ENCODE data around the gene CDYL.

CDYL gene

DNA sequence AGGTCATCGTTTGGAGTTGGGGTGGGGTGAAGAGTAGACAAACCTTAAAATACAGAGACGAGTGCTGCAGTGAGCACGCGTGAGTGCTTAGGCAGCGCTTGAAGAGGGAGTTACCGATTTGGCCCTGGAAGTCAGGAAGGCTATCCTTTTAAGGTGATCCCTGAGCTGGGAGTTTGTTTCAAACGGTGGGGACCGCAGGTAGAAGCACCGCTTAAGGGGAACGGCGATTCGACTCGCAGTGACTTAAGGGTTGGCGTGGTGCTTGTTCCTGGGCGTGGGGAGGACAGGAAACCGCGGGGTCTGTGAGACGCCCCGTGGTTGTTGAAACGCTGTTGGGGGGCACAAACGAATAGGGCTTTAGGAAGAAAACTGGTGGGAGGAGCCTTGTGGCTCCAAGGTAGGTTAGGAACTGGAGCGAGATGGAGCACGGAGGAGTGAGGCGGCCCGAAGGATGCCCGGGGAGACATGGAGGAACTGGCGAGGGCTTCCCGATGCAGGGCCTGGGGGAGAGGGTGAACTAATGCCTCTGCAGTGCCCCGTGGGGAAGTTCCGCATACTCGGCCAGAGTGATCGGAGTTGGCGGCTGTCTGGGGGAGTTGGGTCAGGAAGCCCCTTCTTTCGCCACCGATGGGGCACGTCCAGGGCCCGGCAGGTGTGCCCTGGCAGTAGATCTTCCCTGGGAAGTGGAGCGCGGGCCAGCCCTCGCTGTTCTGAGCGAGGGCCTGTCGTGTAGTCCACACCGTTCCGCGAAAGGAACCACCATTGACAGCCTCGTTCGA, 1.3 kb upstream of the CDYL start:
- no peak for DNase-seq

DNA sequence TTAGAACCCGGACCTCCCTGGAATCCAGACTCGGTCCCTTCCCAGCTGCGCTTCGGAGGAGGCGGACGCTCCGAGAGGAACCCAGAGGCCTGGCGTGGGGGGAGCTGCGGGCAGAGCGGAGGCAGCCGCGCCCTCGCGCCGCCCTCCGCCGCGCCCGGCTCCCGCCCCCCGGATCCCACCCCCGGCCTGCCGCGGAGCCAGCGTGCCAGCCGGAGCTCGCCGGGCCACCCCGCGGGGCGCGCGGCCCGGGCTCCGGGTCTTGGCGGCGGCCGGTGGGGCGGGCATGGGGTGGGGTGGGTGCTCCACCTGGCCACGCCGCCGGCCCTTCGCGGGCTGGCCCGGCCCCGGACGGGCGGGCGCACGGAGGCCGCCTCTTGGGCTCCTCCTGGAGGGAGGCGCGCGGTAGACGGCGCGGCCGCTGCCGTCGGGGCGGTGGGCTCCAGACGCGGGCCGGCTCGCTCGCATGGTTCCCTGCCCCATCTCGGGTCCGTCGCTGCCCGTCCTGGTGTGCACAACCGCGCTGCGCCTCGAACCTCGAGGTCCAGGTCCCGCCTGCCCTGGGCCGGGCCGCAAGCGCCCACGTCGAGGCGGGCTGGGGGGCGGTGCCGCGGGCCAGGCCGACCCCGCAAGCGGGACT, 592 bp upstream of the CDYL start:
- DNase-seq: peak; percentile 11

DNA sequence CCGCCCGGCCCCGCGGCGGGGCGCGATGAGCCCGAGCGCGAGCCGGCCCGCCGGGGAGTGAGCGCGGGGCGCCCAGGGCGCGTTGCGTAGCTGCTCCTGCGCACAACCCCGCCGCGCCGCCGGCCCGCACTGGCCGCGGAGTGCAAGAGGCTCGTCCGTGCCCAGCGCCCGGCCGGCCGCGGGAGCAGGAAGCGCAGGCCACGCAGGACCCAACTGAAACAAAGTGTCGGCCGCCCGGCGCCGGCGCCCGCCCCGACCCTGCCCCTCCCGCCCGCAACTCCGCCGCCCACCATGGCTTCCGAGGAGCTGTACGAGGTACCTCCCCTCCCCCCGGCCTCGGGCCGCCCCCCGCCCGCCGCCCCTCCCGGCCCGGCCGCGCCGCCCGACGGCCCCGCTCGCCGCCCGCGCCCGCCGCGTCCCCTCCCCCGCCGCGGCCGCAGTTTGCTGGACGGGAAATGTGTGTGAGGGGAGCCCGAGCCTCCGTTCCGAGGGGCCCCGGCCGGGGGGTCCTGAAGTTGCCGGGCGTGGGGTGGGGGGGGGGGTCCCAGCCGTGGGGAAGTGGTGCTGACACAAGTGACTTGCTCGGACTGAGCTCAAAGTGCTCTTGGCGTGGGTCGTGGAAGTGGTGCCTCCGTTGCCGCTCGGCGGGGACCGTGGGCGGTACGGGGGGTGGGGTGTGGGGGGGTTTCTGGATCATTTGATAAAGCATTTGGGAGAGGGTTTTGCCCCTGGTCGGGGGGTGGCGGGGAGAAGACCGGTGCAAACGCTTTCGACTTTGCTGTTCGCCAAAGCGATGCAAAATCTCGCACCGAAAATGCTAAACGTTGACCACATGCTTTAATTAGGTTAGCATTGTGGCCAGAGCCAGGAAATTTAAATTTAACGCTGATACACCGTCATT, 539 bp downstream of the CDYL start:
- no peak for DNase-seq

DNA sequence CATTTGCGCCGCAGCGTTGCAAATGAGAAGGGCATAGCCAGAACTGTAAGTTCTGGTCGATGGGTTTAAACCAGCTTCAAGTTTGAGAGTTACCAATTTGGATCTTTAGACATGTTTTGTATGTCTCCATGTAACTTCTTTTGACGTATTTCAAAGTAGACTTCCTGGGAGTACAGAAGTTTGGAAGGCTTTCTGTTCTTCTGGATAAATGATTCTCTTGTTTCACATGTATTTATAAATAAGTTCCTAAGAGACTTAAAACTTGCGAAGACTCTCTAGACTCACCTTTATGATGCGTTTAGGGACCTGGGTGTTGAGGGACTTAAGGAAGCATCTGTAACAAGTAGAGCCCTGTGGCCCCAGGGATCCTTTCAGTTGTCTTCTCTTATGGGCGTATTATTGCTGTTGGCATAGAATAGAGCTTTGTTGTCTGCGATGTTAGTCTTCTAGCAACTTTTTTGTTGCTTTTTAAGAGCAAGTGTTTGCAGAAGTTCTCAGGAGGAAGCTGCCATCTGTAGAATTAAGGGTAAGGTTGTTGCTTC, 1.3 kb downstream of the CDYL start:
- DNase-seq: no peak

DNA sequence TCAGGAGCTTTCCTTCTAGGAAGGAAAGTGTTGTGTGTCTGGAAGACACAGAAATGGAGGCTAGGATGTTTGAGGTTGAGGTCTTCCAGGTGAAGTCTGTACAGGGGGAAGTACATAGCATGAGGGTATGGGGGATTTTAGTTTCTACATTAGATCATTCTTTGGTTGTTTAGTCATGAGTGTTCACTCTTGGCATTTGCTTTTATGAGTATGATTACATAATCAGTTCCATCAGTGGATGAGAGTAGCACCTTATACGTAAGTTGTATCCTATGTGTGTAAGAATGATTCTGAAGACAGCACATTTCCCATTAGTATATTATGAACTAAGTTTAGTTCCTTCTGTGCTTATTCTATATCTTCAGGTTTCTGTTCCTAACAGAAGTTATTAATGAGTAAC, 1.9 kb downstream of the CDYL start:
- DNase-seq: no peak

DNA sequence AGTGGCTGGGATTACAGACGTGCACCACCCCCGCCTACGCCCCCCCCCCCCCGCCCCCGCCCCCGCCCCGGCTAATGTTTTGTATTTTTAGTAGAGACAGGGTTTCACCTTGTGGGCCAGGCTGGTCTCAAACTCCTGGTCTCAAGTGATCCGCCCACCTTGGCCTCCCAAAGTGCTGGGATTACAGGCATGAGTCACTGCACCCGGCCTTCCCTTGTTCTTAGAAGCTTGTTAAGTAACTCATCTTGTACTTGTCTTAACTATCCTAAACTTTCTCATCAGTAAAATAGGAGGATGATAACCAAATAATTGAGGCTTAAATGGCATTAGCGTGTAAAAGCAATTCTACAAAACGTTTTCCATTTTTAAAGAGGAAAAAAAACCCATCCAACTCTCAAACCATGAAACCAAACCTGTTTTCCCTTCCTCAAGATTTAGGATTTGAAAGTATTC, 4.2 kb downstream of the CDYL start:
- no peak for DNase-seq

DNA sequence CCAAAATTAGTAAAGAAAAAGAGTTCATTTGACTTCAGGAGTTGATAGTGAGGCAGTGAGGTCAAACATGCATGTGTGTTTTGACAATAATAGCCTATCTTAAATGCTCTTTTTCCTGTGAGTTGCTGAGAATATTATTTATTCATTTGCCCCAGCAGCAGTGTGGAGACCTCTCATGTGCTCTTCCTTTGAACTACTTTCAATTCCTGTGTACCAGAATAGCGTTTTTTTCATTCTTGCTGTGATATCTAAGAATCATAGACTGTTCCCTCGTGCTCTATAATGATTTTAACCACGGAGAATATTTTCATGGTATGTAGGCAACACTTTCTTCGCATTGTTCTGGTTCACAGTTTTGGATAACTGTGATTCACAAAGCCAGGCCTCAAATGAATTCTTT, 5.2 kb downstream of the CDYL start:
- no peak for DNase-seq

DNA sequence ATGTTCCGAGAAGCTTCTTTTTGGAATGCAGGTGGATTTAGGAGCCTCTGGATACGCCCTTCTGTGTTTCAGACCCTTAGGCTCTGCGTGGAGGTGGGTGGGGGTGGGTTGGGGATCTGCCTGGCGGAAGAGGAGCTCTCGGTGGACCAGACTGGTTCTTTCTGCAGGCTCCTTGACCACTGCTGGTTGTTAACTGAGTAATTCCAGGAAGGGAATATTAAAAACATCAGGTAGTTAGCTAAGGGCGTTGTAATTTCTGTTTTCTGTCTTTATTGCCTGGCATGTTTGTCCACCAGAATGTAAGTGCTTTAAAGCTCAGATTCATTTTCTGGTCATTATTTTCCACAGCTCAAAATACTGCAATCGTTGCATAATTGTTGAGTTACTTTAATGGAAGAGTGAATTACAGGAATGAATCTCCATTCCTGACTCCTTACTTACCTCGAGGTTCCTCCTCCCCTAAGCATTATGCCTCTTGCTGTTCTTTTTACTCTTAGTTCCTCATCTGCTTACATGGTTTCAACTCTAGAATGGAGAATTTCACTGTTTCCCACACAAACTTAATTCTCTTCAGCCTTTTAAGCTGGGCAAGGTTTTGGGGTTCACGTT, 5.9 kb downstream of the CDYL start:
- DNase-seq: no peak

DNA sequence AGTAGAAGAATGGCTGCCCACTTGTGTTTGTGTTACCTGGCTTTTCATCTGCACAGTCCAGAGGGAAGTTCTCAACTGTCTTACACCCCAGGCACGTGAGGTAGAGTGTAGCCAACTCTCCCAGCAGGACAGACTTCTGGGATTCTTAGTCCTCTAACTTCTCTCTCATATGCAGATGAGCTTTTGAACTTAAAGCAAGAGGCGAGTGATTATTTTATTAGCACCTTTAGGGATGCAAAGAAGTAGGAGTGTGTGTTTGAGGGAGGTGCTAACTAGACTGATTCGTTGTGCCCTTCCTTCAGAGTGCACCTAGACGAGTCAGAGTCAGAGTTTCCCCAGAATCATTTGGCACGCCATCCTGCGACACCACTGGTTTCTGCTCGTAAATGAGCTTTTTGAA, 10.8 kb downstream of the CDYL start:
- DNase-seq: no peak

DNA sequence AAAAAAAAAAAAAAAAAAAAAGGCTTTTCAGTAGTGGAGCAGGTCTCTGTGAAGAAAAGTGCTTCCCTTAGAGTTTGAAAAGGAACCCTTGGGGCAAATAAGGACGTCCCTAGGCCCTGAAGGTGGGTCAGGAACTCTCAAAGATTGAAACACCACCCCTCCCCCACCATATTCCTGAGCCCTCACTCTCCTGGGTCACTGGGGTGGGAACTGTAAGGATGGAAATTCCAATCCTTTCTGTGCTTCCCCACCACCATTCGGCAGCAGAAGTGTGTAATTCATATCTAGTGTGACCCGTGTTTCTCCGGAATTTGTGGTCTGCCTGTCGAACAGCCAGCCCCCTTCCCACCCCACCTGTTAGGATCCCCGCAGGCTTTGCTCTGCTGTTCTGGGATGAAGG, 12.3 kb downstream of the CDYL start:
- no peak for DNase-seq

DNA sequence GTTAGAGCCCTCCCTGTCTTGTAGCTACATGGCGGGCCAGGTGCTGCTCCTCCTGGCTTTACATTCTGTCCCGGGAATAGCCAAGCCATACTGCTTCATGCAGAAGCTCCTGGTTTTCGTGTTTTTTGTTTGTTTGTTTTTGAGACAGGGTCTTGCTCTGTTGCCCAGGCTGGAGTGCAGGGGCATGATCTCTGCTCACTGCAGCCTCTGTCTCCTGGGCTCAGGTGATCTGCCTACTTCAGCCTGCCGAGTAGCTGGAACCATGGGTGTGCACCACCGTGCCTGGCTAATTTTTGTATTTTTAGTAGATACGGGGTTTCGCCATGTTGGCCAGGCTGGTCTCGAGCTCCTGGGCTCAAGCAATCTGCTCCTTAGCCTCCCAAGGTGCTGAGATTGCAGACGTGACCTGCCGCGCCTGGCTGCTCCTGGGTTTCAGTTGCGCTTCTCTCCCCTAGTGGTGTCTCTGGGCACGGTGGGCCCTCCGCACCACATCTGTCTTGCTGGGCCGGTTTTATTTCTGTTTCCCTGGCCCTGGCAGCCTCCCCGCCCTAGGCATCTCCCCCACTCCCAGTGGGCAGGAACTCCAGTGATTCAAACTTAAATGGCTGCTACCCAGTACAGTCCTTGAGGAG, 12.9 kb downstream of the CDYL start:
- no peak for DNase-seq

DNA sequence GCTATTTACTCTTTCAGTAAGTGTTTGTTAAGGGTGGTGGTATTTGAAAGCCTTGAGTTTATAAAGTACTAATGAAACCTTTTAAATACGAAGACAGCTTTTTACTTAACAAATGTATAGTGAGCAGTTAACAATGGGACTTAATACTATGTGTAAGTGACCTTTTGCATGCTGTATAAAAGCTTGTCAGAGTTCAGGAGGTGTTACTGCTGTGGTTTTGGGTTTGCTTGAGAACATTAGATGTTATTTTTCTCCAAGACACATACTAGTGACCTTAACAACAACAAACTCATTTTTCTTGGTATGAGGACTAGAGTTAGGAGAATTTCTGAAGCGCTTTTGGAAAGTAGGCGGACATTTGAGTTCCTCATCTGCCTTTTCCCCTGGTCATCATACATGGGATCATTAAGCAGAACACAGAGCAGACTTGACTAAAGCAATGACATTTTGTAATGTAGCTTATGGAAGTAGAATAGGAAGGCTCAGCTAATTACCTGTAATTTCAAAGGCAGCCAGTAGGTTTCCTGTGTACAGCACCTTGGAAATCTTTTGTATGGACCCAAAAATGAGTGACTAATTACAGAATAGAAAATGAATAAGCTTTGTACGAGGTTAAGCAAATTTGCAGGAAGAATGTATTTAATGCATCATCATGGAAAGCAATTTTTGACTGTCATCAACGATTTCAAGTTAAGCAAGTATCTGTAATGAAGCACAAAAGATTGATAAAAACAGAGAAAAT, 14.1 kb downstream of the CDYL start:
- no peak for DNase-seq

DNA sequence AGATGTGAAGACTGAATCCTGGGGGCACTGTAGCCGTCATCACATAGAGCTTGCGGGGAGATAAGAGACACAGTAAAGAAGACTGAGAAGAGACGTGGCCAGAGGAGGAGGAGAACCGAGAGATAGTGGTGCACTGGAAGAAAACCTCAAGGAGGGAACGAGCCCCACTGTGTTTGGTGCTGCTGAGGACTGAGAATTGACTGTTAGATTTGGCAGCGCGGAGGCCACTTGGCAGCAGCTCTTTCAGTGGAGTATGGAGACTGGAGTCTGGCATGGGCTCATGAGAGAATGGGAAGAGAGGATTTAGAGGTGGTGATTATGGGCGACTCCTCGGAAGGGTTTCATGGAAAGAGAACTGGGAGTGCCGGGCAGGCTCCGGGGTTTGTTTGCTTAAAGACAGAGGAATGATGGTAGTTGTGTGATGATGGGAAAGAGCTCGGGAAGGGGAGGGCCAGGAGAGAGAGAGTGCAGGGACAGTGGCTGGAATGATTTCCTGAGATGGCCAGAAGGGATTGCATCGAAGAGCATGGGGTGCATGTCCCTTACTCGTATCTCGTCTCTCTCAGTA, 18.0 kb downstream of the CDYL start:
- DNase-seq: no peak

DNA sequence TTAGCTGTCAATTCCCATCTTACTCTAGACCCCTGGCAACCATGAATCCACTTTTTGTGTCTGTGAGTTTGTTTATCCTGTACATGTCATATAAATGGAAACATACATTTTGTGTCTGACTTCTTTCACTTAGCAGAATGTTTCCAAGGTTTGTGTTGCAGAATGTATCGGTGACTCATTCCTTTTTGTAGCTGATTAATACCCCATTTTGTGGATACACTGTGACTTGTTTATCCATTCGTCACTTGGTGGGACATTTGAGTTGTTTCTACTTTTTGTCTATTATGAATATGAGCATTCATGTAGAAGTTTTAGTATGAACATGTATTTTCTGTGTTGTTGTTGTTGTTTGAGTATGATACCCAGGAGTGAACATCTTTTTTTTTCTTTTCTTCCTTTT, 21.4 kb downstream of the CDYL start:
- no peak for DNase-seq

DNA sequence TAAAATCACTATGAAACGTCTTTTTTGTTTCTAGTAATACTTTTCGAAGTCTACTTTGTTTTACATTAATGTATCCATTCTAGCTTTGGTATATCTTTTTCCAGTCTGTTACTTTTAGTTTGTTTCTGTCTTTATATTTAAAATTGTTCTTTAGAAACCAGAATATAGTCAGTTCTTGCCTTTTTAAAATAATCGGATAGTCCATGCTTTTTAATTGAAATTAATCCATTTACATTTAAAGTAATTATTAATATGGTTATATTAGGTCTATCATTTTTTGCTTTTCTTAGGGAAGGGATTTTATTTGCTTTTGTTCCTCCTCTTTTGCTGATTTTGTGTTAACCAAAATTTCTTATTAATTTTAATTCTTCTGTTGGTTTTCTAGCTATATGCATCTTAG, 23.7 kb downstream of the CDYL start:
- no peak for DNase-seq

DNA sequence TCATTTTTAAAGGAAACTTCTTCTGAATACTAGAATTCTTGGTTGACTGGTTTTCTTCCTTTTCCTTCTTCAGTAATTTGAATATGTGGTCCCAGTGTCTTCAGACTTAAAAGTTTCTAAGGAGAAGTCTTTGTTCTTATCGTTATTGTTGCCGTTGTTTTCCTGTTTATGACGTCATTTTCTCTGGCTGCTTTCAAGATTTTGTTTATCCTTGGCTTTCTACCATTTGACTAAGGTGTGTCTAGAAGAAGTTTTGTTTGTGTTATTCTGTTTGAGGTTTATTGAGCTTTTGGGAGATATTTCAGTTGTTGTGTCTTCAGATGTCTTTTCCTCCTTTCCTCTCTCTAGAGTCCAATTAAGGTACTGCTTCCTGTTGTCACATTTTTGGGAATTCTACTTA, 24.5 kb downstream of the CDYL start:
- no peak for DNase-seq

DNA sequence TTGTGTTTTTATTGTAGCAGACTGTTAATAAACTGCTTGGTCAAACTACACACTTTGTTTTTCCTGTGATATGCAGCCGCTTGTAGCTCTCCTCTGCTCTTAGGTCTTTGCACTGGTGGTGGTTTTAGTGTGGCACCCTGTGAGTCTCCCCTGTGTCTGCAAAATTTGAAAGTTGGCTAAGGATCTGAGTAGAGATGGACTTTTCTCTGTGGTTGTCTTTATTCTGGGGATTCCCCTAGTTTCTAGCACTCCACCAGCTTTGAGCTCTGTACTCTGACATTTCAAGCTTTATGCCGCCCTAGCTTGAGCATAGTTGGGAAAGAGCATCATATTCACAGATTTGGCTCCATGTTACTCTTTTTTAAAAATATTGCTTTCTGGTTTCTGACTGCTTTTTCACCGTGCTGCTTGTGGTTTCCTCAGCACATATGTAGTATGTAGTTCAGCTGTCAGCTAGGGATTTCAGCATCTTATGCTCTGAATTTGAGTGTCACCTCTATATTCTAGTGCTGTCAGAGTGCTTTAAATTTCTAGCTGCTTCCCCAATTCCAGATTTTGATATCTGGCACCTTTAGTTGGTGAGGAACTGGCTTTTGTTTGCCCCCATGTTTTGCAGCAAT, 25.4 kb downstream of the CDYL start:
- no peak for DNase-seq

DNA sequence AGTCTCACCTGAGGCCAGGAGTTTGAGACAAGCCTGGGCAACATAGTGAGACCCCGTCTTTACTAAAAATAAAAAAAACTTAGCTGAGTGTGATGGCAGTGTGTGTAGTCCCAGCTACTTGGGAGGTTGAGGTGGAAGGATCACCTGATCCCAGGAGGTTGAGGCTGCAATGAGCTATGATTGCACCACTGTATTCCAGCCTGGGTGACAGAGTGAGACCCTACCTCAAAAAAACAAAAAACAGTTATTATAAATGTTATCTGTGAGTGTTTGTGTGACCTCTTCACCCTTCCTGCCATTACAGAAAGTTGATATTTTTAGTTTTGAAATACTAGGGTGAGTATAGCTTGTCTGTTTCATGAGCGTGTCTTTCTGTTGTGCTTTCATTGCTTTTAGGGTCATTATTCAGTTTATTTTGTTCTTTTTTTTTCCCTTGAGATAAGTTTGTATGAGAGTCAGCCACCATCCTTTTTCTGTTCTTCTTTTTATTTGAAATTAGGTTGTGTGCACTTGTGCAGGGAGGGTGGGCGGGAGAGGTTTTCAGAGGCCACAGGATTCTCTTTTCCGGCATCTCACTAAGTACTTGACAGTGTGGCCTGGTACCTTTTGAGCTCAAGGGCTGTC, 26.2 kb downstream of the CDYL start:
- DNase-seq: no peak

DNA sequence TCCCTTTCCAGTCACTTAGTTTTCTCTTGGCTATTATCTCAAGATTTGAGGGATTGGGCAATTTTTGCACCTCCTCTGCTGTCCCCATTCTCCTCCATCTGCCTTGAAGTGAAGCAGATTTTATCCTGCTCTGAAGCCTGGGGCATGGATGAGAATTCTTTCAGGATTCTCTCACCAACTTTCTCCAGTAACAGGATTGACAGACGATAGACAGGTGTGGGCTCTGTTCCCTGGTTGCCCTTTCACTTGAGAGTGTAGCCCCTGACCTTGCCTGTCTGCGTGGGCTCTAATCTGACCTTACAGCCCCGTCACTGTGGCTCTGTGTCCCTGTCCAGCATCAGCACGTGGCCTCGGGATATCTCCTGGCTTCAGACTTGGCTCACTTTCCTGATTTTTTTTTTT, 27.1 kb downstream of the CDYL start:
- no peak for DNase-seq

DNA sequence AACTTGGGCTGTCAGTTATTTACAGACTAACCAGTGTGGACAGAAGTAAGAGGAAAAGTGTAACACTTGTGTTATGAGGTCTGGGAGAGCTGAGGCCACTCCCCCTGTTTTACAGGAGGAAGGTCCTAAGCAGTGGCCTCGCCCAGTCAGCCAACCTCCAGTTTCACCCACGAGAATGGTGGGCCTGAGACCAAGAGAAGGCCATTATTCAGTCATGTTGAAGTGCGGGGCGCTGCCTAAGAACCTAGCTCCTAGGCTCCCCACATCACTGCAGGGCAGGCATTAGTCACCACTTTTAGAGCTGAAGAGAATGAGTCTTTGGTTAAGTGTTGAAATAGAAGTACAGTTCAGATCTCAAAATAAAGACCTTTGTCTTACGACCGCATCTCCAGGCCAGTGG, 27.9 kb downstream of the CDYL start:
- DNase-seq: no peak
